GM12878 (cell line): Measurements from ENCODE around the gene KLF8. TPM values are rescaled to one million over a fixed set of nuclear protein-coding genes. Genes with fewer than 3 reads are reported as not detected.
"Not testable (repeated sequence)": the region's sequence is repeated elsewhere in the genome, so short reads cannot be mapped to it uniquely, and the experiment has no call there.

Source experiments
- ATAC-seq: fragments of 200-7000 bp; cut with Tn5 transposase; 3 replicates; pipeline ENCODE4 v1.9.1; 2020; ENCODE audit warnings: mild to moderate bottlenecking, moderate library complexity
- BruUV-seq: library from RNA; stranded (reverse); fragments of 400-500 nt; replicated peaks from 2 replicates; lab custom pipeline; 2021; lab: Mats Ljungman, UMichigan
- CTCF ChIA-PET: fragments of 300-600 bp; sonication (Branson Sonifier 250); formaldehyde crosslinking; extraction: SDS; loops from one replicate; lab custom pipeline; 2021; ENCODE audit warnings: inconsistent platforms; lab: Yijun Ruan, JAX
- POLR2A ChIA-PET: fragments of 350-600 bp; formaldehyde crosslinking; extraction: SDS; loops from one replicate; lab custom pipeline; 2021; ENCODE audit warnings: inconsistent platforms; lab: Charles Lee
- RAD21 ChIA-PET: fragments of 300-600 bp; sonication (Branson Sonifier 250); formaldehyde crosslinking; loops from one replicate; lab custom pipeline; 2023; ENCODE audit warnings: antibody characterized with exemption; ENCODE audit not compliant: unreplicated experiment; lab: Charles Lee
- SMC1A ChIA-PET: fragments of 300-600 bp; sonication (Branson Sonifier 250); formaldehyde crosslinking; loops from one replicate; lab custom pipeline; 2023; ENCODE audit not compliant: unreplicated experiment, uncharacterized antibody; lab: Charles Lee
- DNase-seq: peaks from one replicate; pipeline ENCODE4 v3.0.0-alpha.2; 2011; ENCODE audit warnings: low read depth, low spot score
- FAIRE-seq: peaks from 3 replicates; lab custom pipeline; 2011; peaks lifted over from hg19 to GRCh38; lab: Jason Lieb, UNC
- H2AFZ ChIP-seq: 2 replicates; pipeline ENCODE4 v1.6.0; 2011; ENCODE audit warnings: low read depth, low read length, control low read depth; ENCODE audit not compliant: control insufficient read depth
- H3K27ac ChIP-seq: 2 replicates; pipeline ENCODE4 v1.5.1; 2011; ENCODE audit warnings: control low read depth; ENCODE audit not compliant: control insufficient read depth, insufficient read depth
- H3K27me3 ChIP-seq, 2 experiments: replicated peaks in 1 of 2; 2 replicates each; pipeline versions ENCODE4 v1.6.0 to v1.6.1; 2011; ENCODE audit warnings: low read length in 1 of 2; ENCODE audit not compliant: control insufficient read depth in 2 of 2, insufficient read depth in 2 of 2
- H3K36me3 ChIP-seq, 2 experiments: 2 replicates each; pipeline ENCODE4 v1.5.1; 2011; ENCODE audit warnings: low read length in 1 of 2; ENCODE audit not compliant: control insufficient read depth in 2 of 2, insufficient read depth in 2 of 2
- H3K4me1 ChIP-seq: 2 replicates; pipeline ENCODE4 v1.6.1; 2011; ENCODE audit warnings: mild to moderate bottlenecking, low read length, moderate library complexity, mixed read lengths; ENCODE audit not compliant: control insufficient read depth, insufficient read depth
- H3K4me2 ChIP-seq: 2 replicates; pipeline ENCODE4 v1.6.0; 2011; ENCODE audit warnings: control low read depth; ENCODE audit not compliant: control insufficient read depth, insufficient read depth
- H3K4me3 ChIP-seq: fragments of 200-600 bp; sonication (generic); 2 replicates; pipeline ENCODE4 v1.5.1; 2016
- H3K79me2 ChIP-seq: 2 replicates; pipeline ENCODE4 v1.6.0; 2011; ENCODE audit warnings: low read length; ENCODE audit not compliant: control insufficient read depth, insufficient read depth
- H3K9ac ChIP-seq: 2 replicates; pipeline ENCODE4 v1.8.0; 2011; ENCODE audit warnings: low read length, control low read depth, mixed read lengths; ENCODE audit not compliant: control insufficient read depth, insufficient read depth
- H3K9me3 ChIP-seq: replicated peaks from 3 replicates; pipeline ENCODE4 v1.5.1; 2011; ENCODE audit warnings: mild to moderate bottlenecking, low read length; ENCODE audit not compliant: control insufficient read depth, insufficient read depth
- H4K20me1 ChIP-seq: 2 replicates; pipeline ENCODE4 v1.6.0; 2011; ENCODE audit not compliant: control insufficient read depth, insufficient read depth
- CBFB ChIP-seq: IDR thresholded peaks from 2 replicates; pipeline ENCODE4 v1.6.1; 2016; ENCODE audit warnings: antibody characterized with exemption, low read depth
- IRF4 ChIP-seq: IDR thresholded peaks from 2 replicates; pipeline ENCODE4 v1.6.1; 2011; ENCODE audit warnings: low read depth, low read length
- MXI1 ChIP-seq: fragments of 150-350 bp; IDR thresholded peaks from 2 replicates; pipeline ENCODE4 v1.6.1; 2011; ENCODE audit warnings: low read depth, mild to moderate bottlenecking, inconsistent platforms, low read length, improper control_type of control experiment
- POLR2AphosphoS5 ChIP-seq: IDR thresholded peaks from 2 replicates; pipeline ENCODE4 v1.6.1; 2011; ENCODE audit warnings: mild to moderate bottlenecking, low read length, inconsistent platforms
- RB1 ChIP-seq: fragments of 450-650 bp; formaldehyde crosslinking; IDR thresholded peaks from 2 replicates; pipeline ENCODE4 v1.6.1; 2017; ENCODE audit warnings: mild to moderate bottlenecking, borderline replicate concordance
- RBBP5 ChIP-seq: fragments of 200-600 bp; sonication (generic); conservative IDR thresholded peaks from 2 replicates; pipeline ENCODE4 v1.6.1; 2016
- SIX5 ChIP-seq: IDR thresholded peaks from 2 replicates; pipeline ENCODE4 v1.6.1; 2011; ENCODE audit warnings: mild to moderate bottlenecking, low read depth, low read length, moderate library complexity; ENCODE audit not compliant: severe bottlenecking
- SMARCA5 ChIP-seq: fragments of 450-650 bp; IDR thresholded peaks from 2 replicates; pipeline ENCODE4 v1.6.1; 2017; ENCODE audit warnings: mild to moderate bottlenecking
- WGBS: methylation state at CpG from one replicate; pipeline ENCODE4 v1.1.6; 2016; ENCODE audit warnings: low lambda C conversion rate; ENCODE audit not compliant: insufficient replicate concordance, insufficient coverage; ENCODE audit errors: missing lambda C conversion rate; 5-methylcytosine and 5-hydroxymethylcytosine counted together
- in situ Hi-C: fragments of 300-500 bp; cut with MboI; formaldehyde crosslinking; loops from 9 replicates; pipeline ENCODE4 v1.14.3; 2018; ENCODE audit warnings: mixed read lengths
- intact Hi-C: fragments of 100-400 bp; cut with micrococcal nuclease; formaldehyde crosslinking; loops from one replicate; pipeline ENCODE4 v1.14.2; 2022; ENCODE audit not compliant: unreplicated experiment
- polyA plus RNA-seq, 11 experiments: library from polyadenylated mRNA; depleted of rRNA in 4 of 11; unstranded in 6 of 11; stranded (reverse) in 5 of 11; fragments of >200 nt; fragmentation: Nextera tagmentation in 4 of 11; fragmentation: Illumina TruSeq in 1 of 11; extraction: Ambion mirVana in 4 of 11; extraction: Trizol in 1 of 11; gene quantifications; 1 replicate in 1 of 11; 2 replicates in 10 of 11; pipeline versions ENCODE4 v1.2.1 to v1.2.3, GENCODE V29; 2011 to 2016; ENCODE audit warnings: inconsistent platforms in 2 of 11, missing spikeins in 2 of 11, low read depth in 1 of 11
- total RNA-seq, 4 experiments: library from RNA; depleted of rRNA in 3 of 4; stranded (reverse); fragments of >200 nt in 3 of 4; fragmentation: Illumina TruSeq in 1 of 4; extraction: Trizol in 1 of 4; gene quantifications; 2 replicates each; pipeline versions ENCODE4 v1.2.1 to v1.2.3, GENCODE V29; 2013 to 2021
- TF ChIP-seq, protein P1 (sequence below): fragments of 450-650 bp; IDR thresholded peaks from 2 replicates; pipeline ENCODE4 v1.6.1; 2017; ENCODE audit warnings: mild to moderate bottlenecking, moderate library complexity
- TF ChIP-seq, protein P2 (sequence below): IDR thresholded peaks from 2 replicates; pipeline ENCODE4 v1.6.1; 2012; ENCODE audit warnings: low read depth, low read length, improper control_type of control experiment

The KLF8 gene
- total and polyA plus RNA-seq, 10 of the 15 experiments (the other 5 are each of a cell fraction or from before 2014, with no cell fraction given), result 0.31 to 27.3 (median 0.99) TPM

DNA sequence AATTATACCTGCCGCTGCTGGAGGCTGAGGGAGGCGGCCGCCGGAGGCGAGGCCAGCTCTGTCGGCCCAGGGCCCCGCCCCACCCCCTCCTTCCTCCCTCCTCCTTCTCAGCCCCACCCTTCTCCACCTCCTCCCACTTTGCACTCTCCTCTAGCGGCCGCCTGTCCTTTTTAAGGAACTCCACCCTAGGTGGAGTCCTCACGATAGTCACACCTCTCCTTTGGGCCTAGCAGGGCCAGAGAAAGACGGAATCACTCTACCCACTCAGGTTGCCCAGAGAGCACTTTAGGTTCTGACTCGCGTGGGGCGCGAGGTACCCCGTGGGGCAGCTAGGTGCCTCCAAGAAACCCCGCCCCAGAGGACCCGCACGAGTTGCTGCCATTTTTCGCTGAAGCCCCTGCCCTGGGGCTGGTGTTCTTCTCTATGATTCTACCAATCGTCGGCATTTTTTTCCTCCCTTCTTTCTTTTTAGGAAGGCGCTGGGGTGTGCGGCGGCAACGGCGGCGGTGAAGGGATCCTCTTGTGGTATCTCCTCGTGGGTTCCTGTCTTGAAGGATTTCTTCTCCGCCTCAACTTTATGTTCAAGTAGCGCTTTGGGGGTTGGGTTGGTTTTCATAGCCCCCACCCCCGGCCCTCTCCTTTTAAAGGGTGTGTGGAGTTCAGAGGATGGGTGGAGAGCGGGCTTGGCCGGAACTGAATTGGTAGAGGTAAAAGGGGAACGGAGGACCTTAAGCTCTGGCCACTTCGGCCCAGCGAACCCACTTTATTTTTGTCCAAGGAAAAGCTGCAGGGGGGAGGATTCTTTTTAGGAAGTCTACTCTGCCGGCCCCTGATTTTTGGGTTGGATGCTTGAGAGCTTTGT lies at the start of gene KLF8 (continued):
- TF ChIP-seq POLR2AphosphoS5 (no peak), IRF4 (no peak), RB1 (no peak)

DNA sequence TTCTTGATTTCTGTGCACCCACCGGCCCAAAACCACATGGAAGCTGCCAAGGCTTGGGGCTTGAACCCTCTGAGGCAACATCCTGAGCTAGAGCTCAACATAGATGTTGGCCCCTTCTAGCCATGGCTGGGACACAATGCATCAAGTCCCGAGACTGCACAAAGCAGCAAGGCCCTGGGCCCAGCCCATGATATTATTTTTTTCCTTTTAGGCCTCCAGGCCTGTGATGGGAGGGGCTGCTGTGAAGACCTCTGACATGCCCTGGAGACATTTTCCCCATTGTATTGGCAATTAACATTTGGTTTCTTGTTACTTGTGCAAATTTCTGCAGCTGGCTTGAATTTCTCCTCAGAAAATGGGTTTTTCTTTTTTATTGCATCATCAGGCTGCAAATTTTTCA lies 25.2 kb upstream of the KLF8 start:
- H2AFZ ChIP-seq, CTCF ChIA-PET, H3K27me3 ChIP-seq, DNase-seq, H3K9me3 ChIP-seq, RAD21 ChIA-PET, H3K9ac ChIP-seq, BruUV-seq, FAIRE-seq, ATAC-seq, intact Hi-C loops, SMC1A ChIA-PET, H3K4me1 ChIP-seq, H4K20me1 ChIP-seq, H3K79me2 ChIP-seq, H3K36me3 ChIP-seq, H3K4me2 ChIP-seq, H3K27ac ChIP-seq, POLR2A ChIA-PET, H3K4me3 ChIP-seq, in situ Hi-C loops: not testable (repeated sequence)
- 32% methylated on average over 2 of the region's 2 CpGs for WGBS

DNA sequence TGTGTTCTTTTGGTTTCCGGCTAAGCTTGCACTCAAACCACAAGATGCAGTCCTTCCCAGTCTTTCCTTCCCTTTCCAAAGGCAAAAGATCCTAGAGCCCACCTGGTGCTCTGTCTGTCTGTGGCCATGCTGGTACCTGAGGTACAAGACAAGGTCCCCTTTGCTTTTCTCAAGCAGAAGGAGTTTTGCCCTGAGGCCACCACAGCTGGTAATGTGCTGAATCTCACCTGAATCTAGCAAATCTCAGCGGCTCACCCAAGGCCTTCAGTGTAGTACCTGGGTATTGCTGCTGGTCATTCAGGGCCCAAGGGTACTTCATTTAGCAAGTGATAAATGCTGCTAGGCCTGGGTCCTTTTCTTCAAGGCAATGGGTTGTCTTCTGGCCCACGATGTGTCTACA lies 20.5 kb upstream of the KLF8 start:
- H3K4me2 ChIP-seq, result no peak overlapping the region
- POLR2A ChIA-PET, result no interaction called here
- no peak overlapping the region for H3K27ac ChIP-seq
- H3K9me3 ChIP-seq, result peaks cover 2% of the 10 kb centered on the region; the same call in 1 of the 3 replicates
- no peaks in the 10 kb centered on the region for H3K79me2 ChIP-seq
- RAD21 ChIA-PET, result interaction anchor here (1.2 kb wide), 1 partner anchor 16 kb away, joined by 3 read pairs; no protein-coding TSS in a partner anchor
- no peaks in the 10 kb centered on the region for H3K36me3 ChIP-seq
- H3K4me3 ChIP-seq, result no peak overlapping the region
- ATAC-seq, result no peak
- in situ Hi-C loops, result no loop called here
- H4K20me1 ChIP-seq, result no peaks in the 10 kb centered on the region
- FAIRE-seq, result no peak
- CTCF ChIA-PET, result no interaction called here
- no peaks in the 10 kb centered on the region; a peak in 1 of 4 replicates for H3K27me3 ChIP-seq
- H2AFZ ChIP-seq, result no peak overlapping the region
- DNase-seq, result no peak
- no peaks in the 10 kb centered on the region for H3K4me1 ChIP-seq
- intact Hi-C loops, result no loop called here
- no peak overlapping the region for H3K9ac ChIP-seq
- WGBS, result 73% methylated on average over 3 of the region's 3 CpGs
- no TSS peak for BruUV-seq
- SMC1A ChIA-PET, result no interaction called here
- TF ChIP-seq CBFB (no peak), RBBP5 (no peak), SIX5 (no peak), MXI1 (no peak), SMARCA5 (no peak)
- TF ChIP-seq, protein P1, sequence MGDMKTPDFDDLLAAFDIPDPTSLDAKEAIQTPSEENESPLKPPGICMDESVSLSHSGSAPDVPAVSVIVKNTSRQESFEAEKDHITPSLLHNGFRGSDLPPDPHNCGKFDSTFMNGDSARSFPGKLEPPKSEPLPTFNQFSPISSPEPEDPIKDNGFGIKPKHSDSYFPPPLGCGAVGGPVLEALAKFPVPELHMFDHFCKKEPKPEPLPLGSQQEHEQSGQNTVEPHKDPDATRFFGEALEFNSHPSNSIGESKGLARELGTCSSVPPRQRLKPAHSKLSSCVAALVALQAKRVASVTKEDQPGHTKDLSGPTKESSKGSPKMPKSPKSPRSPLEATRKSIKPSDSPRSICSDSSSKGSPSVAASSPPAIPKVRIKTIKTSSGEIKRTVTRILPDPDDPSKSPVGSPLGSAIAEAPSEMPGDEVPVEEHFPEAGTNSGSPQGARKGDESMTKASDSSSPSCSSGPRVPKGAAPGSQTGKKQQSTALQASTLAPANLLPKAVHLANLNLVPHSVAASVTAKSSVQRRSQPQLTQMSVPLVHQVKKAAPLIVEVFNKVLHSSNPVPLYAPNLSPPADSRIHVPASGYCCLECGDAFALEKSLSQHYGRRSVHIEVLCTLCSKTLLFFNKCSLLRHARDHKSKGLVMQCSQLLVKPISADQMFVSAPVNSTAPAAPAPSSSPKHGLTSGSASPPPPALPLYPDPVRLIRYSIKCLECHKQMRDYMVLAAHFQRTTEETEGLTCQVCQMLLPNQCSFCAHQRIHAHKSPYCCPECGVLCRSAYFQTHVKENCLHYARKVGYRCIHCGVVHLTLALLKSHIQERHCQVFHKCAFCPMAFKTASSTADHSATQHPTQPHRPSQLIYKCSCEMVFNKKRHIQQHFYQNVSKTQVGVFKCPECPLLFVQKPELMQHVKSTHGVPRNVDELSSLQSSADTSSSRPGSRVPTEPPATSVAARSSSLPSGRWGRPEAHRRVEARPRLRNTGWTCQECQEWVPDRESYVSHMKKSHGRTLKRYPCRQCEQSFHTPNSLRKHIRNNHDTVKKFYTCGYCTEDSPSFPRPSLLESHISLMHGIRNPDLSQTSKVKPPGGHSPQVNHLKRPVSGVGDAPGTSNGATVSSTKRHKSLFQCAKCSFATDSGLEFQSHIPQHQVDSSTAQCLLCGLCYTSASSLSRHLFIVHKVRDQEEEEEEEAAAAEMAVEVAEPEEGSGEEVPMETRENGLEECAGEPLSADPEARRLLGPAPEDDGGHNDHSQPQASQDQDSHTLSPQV, result no peak
- TF ChIP-seq, protein P2, sequence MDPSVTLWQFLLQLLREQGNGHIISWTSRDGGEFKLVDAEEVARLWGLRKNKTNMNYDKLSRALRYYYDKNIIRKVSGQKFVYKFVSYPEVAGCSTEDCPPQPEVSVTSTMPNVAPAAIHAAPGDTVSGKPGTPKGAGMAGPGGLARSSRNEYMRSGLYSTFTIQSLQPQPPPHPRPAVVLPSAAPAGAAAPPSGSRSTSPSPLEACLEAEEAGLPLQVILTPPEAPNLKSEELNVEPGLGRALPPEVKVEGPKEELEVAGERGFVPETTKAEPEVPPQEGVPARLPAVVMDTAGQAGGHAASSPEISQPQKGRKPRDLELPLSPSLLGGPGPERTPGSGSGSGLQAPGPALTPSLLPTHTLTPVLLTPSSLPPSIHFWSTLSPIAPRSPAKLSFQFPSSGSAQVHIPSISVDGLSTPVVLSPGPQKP, result no peak
